Choroid plexus epithelial cell (primary cell): ENCODE measurements around the gene NPR1.

Experiments
- DNase-seq: peaks from one replicate; pipeline ENCODE4 v3.0.0-alpha.2; 2010; ENCODE audit warnings: low read depth
- H3K4me3 ChIP-seq: 2 replicates; pipeline ENCODE4 v1.5.1; 2011; ENCODE audit warnings: low read depth, mild to moderate bottlenecking, control low read depth, low read length, moderate library complexity
- TF ChIP-seq, protein P1 (sequence below): conservative IDR thresholded peaks from 2 replicates; pipeline ENCODE4 v1.5.1; 2011; ENCODE audit warnings: low read depth, mild to moderate bottlenecking, control low read depth, inconsistent platforms, low read length, moderate library complexity

Gene NPR1

DNA sequence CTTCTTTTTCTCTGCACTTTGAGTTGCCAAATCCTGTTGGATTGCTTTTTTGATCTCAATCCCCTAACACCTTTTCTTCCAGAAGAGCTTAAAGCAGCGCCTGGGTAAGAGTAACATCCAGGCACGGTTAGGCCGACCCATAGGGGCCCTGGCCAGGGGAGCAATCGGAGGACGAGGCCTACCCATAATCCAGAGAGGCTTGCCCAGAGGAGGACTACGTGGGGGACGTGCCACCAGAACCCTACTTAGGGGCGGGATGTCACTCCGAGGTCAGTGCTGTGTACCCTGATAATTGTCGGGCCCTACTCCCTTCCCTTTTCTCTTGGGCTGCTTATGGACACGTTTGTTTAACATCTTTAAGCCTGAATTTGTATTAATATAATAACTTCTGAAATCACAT, 36.3 kb upstream of the NPR1 start:
- DNase-seq, result no peak
- no peak overlapping the region for H3K4me3 ChIP-seq
- TF ChIP-seq, protein P1, sequence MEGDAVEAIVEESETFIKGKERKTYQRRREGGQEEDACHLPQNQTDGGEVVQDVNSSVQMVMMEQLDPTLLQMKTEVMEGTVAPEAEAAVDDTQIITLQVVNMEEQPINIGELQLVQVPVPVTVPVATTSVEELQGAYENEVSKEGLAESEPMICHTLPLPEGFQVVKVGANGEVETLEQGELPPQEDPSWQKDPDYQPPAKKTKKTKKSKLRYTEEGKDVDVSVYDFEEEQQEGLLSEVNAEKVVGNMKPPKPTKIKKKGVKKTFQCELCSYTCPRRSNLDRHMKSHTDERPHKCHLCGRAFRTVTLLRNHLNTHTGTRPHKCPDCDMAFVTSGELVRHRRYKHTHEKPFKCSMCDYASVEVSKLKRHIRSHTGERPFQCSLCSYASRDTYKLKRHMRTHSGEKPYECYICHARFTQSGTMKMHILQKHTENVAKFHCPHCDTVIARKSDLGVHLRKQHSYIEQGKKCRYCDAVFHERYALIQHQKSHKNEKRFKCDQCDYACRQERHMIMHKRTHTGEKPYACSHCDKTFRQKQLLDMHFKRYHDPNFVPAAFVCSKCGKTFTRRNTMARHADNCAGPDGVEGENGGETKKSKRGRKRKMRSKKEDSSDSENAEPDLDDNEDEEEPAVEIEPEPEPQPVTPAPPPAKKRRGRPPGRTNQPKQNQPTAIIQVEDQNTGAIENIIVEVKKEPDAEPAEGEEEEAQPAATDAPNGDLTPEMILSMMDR, result no peak

DNA sequence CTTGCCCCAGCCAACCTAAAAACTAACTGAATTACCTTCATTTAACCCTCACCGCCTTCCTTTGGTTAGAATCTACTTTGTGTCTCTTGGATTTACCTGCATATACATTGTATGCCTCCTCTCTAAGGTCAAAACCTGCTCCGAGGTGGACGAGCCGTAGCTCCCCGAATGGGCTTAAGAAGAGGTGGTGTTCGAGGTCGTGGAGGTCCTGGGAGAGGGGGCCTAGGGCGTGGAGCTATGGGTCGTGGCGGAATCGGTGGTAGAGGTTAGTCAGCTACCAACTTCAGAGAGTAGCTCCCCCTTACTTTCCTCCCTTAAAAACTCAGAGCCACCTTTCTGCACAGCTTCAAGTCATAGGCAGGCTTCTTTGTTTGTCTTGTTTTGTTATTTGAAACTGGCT, 35.4 kb upstream of the NPR1 start:
- TF ChIP-seq, protein P1, result no peak
- H3K4me3 ChIP-seq, result no peak overlapping the region
- no peak for DNase-seq

DNA sequence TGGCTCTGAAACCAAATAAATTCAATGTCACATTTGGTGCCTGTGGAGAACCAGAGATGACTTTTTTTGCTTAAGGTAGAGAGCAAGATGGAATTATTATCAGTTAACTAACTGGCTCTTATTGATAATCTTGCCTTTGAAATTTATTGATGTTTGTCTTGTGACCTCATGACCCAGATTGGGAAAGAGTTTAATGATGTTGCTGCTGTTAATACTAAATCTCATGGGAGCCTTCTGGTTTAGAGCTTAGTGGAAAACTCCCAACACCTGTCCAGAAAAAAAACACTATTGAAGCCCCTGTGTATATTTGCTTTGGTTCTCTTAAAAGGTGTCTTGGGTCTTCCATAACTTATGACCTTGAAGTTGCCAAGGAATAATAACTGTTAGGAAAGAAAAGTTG, 34.7 kb upstream of the NPR1 start:
- H3K4me3 ChIP-seq, result no peak overlapping the region
- no peak for DNase-seq
- TF ChIP-seq, protein P1, result no peak

DNA sequence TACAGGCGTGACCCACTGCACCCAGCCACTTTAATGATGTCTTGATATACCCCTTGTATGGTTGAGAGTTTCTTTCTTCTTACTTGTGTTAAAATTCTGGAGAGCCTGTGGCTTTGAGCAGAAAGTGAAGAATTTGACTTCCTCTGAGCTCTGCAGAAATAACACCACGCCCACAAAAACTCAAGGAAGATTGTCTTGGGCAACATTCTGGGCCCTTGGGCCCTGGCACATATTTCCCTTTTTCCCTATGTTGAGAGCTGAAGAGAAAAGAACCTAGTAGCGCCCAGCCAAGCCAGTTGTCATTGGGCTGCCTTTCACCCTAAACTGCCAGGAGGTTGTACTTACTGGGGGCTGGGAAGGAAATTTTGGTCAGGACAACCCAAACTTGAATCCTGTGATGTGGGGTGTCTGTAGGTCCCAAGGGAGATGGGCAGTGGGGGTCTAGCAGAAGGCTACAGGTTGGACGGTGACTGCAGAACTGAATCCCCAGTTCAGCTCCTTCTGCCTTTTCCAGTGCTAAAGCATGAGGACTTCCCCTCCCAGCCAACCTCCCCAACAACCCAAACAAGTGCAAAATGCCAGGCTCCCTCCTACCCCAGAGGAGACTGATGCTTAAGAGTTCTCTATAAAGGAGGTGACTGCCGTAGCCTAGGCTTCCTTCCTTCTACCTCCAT, 31.7 kb upstream of the NPR1 start:
- TF ChIP-seq, protein P1, result no peak
- H3K4me3 ChIP-seq, result no peak overlapping the region
- no peak for DNase-seq

DNA sequence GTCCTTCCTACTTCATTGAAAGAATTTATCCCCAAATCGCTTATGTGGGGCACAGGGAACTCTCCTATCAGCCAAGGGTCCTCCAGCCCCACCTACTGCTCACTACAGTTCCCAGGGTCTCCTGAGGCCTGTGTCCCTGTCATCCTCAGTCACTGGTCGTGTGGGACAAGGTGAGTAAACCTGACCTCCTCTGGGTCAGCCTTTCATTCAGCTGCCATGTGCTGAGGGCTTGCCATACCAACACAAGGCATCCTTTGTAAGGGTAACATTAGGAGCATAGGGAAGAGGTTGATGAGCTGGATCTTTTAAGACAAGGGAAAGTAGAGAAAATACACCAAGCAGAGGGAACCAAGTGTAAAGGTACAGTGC, 31.2 kb upstream of the NPR1 start:
- no peak overlapping the region for H3K4me3 ChIP-seq
- DNase-seq, result no peak
- TF ChIP-seq, protein P1, result no peak

DNA sequence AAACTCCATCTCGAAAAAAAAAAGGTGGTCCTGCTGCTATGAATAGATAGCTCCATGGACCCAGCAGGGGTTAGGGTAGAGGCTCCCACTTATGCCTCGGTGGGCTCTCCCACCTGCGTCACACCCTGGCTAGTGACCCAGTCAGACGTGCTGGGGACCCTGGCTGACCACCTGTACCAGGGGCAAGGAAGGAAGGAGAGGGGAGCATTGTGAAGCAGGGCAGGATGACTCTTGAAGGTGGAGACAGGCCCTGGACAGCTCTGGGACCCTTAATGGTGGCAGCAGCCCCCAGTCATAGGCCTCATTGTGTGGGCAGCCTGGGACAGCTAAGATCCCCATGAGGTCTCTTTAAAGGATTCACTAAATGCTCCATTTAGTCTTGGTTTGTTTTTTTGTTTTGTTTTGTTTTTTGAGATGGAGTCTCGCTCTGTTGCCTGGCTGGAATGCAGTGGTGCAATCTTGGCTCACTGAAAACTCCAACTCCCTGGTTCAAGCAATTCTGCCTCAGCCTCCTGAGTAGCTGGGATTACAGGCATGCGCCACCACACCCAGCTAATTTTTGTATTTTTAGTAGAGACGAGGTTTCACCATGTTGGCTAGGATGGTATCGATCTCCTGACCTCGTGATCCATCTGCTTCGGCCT, 30.4 kb upstream of the NPR1 start:
- TF ChIP-seq, protein P1, result no peak
- DNase-seq, result no peak
- H3K4me3 ChIP-seq, result no peak overlapping the region
